Memory B cell (primary cell): ENCODE results near the gene UGGT1.

Source experiments
- ATAC-seq: fragments of 150-1000 bp; cut with Tn5 transposase; 2 replicates; pipeline ENCODE4 v1.10.0; 2021; ENCODE audit warnings: low read depth, mild to moderate bottlenecking, moderate library complexity
- DNase-seq, 2 donors: peaks; one replicate each; pipeline ENCODE4 v3.0.0; 2022; ENCODE audit warnings: low spot score in 2 of 2
- H3K27ac Mint-ChIP-seq: one replicate; pipeline ENCODE4 v1.8.0; 2022; ENCODE audit warnings: mild to moderate bottlenecking, moderate library complexity, mixed read lengths
- H3K27me3 Mint-ChIP-seq: one replicate; pipeline ENCODE4 v1.8.0; 2022; ENCODE audit warnings: mixed read lengths
- H3K36me3 Mint-ChIP-seq: one replicate; pipeline ENCODE4 v1.8.0; 2022; ENCODE audit warnings: mild to moderate bottlenecking, mixed read lengths
- H3K4me1 Mint-ChIP-seq: one replicate; pipeline ENCODE4 v1.8.0; 2022; ENCODE audit warnings: mixed read lengths
- H3K4me3 Mint-ChIP-seq: one replicate; pipeline ENCODE4 v1.8.0; 2022; ENCODE audit warnings: mild to moderate bottlenecking, moderate library complexity, mixed read lengths
- H3K9me3 Mint-ChIP-seq: one replicate; pipeline ENCODE4 v1.8.0; 2022; ENCODE audit warnings: mixed read lengths

Gene UGGT1

DNA sequence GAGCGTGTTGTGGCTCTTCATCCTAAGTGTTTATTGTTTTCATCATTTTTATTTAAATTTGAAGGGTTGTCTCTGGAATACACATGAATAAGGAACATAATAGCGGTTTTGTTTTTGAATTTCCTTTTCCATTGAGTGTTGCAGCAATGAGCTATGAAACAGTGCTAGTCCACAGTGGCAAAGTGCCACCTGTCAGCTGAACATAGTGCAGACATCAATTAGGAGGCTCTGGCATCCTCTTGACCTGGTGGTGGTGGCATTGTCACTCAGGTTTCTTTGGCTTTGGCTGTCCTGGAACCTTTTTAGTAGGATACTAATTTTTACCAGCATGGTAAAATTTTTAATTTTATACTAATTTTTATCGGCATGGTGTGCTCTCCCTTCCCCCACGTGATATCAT is 63.2 kb downstream of the UGGT1 start:
- DNase-seq = no peak
- no peaks in the 10 kb centered on the region for H3K27me3 Mint-ChIP-seq
- peaks cover 33% of the 10 kb centered on the region for H3K36me3 Mint-ChIP-seq
- ATAC-seq = no peak
- H3K27ac Mint-ChIP-seq = peak overlapping the region; percentile 1
- peaks cover 9% of the 10 kb centered on the region for H3K4me1 Mint-ChIP-seq
- H3K9me3 Mint-ChIP-seq = no peaks in the 10 kb centered on the region
- no peak overlapping the region for H3K4me3 Mint-ChIP-seq

DNA sequence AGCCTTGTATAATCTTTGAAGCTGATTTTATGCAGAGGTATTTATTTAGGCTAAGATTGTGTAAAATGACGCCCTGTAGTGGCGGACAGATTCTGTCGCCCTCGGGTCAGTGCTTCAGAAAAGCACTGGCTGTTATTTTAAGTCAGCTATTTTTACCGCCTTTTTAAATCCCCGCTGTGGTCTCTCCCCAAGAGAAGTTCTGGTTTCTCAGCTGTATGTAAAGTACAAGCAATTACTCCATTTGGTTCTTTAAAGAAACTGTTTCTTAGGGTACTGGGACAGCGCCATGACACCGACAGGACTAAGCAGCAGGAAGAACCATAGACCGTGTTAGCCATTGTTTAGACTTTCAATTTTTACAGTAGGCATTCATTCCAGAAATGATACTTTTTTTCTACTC is 65.0 kb downstream of the UGGT1 start:
- peaks cover 9% of the 10 kb centered on the region for H3K4me1 Mint-ChIP-seq
- H3K9me3 Mint-ChIP-seq = no peaks in the 10 kb centered on the region
- peak; percentile 19 for ATAC-seq
- H3K4me3 Mint-ChIP-seq = peak overlapping the region; percentile 55
- no peak for DNase-seq
- peak overlapping the region; percentile 62 for H3K27ac Mint-ChIP-seq
- no peaks in the 10 kb centered on the region for H3K27me3 Mint-ChIP-seq
- H3K36me3 Mint-ChIP-seq = peaks cover 37% of the 10 kb centered on the region

DNA sequence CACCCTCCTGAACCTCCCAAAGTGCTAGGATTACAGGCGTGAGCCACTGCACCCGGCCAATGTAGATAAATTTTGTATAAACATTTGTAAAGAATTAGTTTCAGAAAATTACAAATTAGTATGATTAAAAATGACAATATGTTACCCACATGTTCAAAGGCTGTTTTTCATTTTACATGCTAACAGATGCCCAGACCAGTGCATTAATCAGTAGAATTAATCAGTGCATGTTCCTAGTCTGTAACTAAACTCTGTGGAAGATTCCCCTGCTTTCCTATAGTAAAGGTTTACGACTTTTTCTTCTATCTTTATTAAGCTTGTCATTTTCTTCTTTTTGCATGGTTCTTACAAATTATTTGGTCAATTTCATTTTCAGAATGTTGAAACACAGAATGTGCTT is 65.8 kb downstream of the UGGT1 start:
- peaks cover 7% of the 10 kb centered on the region for H3K4me1 Mint-ChIP-seq
- ATAC-seq = no peak
- H3K27me3 Mint-ChIP-seq = no peaks in the 10 kb centered on the region
- no peak for DNase-seq
- H3K4me3 Mint-ChIP-seq = no peak overlapping the region
- no peaks in the 10 kb centered on the region for H3K9me3 Mint-ChIP-seq
- no peak overlapping the region for H3K27ac Mint-ChIP-seq
- H3K36me3 Mint-ChIP-seq = peaks cover 31% of the 10 kb centered on the region

DNA sequence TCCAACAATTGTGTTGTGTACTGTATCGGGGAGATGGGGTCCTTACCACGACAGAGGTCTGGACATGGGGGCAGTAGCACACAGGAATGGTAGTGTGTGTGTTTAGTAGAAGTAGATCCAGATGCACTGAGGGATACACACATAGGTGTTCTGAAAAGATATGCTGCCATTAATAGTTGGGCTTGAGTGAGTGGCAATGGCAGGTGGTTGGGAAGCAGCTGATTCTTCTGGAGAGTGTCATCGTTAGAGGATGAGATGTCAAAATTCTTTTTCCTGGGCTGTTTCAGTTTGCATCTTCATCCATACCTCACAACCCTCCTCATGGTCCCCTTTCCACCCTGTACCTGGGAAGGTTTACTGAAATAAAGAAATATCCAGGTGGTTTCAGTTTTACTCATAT is 66.6 kb downstream of the UGGT1 start:
- H3K9me3 Mint-ChIP-seq = no peaks in the 10 kb centered on the region
- no peak overlapping the region for H3K4me3 Mint-ChIP-seq
- DNase-seq (no peak), ATAC-seq (no peak)
- no peaks in the 10 kb centered on the region for H3K27me3 Mint-ChIP-seq
- peaks cover 31% of the 10 kb centered on the region for H3K36me3 Mint-ChIP-seq
- H3K27ac Mint-ChIP-seq = peak overlapping the region; percentile 51
- H3K4me1 Mint-ChIP-seq = peaks cover 7% of the 10 kb centered on the region

DNA sequence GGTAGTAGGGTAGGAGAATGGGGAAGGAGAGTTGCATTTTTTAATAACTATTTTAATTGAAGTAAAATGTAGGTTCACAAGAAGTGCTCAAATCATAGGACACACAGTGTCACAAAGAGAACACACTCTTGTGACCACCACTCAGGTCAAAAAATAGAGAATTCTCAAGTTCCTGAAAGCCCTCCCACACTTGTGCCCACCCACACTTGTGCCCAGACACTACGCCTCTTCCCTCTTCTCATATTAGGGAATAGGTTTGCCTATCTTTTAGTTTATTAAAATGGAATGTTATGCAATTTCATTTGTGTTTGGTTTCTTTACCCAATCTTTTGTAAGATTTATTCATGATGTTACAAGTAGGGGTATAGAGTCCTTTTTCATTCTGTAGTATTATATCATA is 67.2 kb downstream of the UGGT1 start:
- peaks cover 31% of the 10 kb centered on the region for H3K36me3 Mint-ChIP-seq

DNA sequence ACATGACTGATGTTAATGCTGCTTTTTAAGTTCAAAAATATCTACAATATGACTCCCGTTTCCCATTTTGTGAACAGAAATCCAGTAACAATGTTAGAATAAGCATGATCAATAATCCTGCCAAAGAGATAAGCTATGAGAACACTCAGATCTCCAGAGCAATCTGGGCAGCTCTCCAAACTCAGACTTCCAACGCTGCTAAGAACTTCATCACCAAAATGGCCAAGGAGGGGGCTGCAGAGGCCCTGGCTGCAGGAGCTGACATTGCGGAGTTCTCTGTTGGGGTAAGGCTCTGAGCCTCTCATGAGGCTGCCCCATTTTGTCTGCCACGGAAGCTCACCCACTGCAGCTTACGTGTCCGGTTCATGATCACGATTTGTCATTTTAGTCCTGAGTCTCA is 68.4 kb downstream of the UGGT1 start:
- no peaks in the 10 kb centered on the region for H3K27me3 Mint-ChIP-seq
- peaks cover 7% of the 10 kb centered on the region for H3K4me1 Mint-ChIP-seq
- no peak overlapping the region for H3K27ac Mint-ChIP-seq
- no peak overlapping the region for H3K4me3 Mint-ChIP-seq
- DNase-seq (no peak), ATAC-seq (no peak)
- no peaks in the 10 kb centered on the region for H3K9me3 Mint-ChIP-seq
- H3K36me3 Mint-ChIP-seq = peaks cover 25% of the 10 kb centered on the region

More for the DNA sequence above, 67.2 kb downstream of the UGGT1 start:
- Mint-ChIP-seq H3K27me3 (no peaks in the 10 kb centered on the region), H3K4me3 (no peak overlapping the region), H3K27ac (peak overlapping the region; percentile 51), H3K4me1 (peaks cover 7% of the 10 kb centered on the region), H3K9me3 (no peaks in the 10 kb centered on the region)
- DNase-seq (no peak), ATAC-seq (no peak)

DNA sequence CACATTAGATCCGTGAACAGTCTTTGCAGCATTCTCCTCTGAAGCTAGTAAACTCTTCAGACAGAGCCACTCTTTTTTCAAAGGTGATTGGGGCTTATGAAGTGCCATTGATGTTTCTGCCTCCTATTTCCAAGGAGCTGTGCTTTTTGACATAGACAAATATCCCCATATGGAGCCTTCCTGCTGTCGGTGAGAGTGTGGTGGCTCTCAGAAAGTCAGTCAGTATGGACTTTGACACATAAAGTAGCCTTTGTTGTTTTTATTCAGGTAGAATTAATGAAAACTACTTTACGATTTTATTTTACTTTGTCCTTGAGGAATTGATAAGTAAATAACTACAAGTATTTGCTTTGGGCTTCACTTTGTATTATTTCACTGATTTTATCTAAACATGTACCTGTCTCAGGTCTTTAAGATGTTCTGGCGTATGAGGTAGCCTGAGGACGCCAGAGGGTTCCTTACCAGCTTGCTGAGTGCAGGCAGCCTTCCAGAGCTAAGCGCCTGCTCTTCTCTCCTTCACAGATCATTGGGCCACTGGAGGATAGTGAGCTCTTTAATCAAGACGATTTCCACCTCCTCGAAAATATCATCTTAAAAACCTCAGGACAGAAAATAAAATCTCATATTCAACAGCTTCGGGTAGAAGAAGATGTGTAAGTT is 69.7 kb downstream of the UGGT1 start:
- Mint-ChIP-seq H3K4me3 (no peak overlapping the region), H3K4me1 (peaks cover 4% of the 10 kb centered on the region), H3K27ac (no peak overlapping the region), H3K36me3 (peaks cover 22% of the 10 kb centered on the region), H3K27me3 (no peaks in the 10 kb centered on the region), H3K9me3 (no peaks in the 10 kb centered on the region)
- ATAC-seq = no peak
- DNase-seq = no peak

DNA sequence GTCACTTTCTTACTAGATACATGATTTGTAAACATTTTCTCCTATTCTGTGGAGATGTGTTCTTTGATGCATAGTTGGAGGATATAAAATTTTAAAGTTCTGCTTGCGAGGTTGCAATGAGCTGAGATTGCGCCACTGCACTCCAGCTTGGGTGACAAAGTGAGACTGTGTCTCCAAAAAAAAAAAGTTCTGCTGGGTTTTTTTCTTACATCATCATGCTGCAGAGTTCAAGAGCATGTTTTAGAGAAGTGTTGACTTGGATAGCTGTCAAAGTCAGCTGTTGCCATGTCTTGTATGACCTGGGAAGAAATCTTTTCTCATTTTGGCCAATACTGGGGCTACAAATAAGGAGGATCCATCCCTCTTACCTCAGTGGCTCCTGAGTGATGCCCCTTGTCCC is 71.3 kb downstream of the UGGT1 start:
- DNase-seq (no peak), ATAC-seq (no peak)
- H3K4me1 Mint-ChIP-seq = no peaks in the 10 kb centered on the region
- H3K36me3 Mint-ChIP-seq = peaks cover 29% of the 10 kb centered on the region
- H3K27me3 Mint-ChIP-seq = no peaks in the 10 kb centered on the region
- H3K4me3 Mint-ChIP-seq = no peak overlapping the region
- no peaks in the 10 kb centered on the region for H3K9me3 Mint-ChIP-seq
- H3K27ac Mint-ChIP-seq = peak overlapping the region; percentile 45

DNA sequence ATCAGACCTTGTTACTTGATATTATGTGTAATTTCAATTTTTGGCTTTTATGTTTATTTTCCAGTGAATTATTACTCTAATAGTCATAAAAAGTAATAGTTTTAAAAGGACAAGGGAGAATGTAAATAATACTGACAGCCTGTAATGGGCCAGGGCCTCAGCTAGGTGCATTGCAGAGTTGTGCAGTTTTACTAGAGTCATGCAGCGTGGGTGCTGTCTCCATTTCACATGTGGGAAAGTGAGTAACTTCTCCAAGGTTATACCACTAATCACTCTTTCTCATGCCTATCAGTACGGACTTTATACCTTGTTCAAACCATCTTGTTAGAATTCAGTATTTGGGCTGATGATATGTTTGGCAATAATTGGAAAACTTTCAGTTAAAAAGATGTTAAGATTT is 73.3 kb downstream of the UGGT1 start:
- H3K27ac Mint-ChIP-seq = no peak overlapping the region
- H3K27me3 Mint-ChIP-seq = no peaks in the 10 kb centered on the region
- peaks cover 25% of the 10 kb centered on the region for H3K36me3 Mint-ChIP-seq
- no peak for DNase-seq
- no peaks in the 10 kb centered on the region for H3K9me3 Mint-ChIP-seq
- peaks cover 3% of the 10 kb centered on the region for H3K4me1 Mint-ChIP-seq
- ATAC-seq = no peak
- no peak overlapping the region for H3K4me3 Mint-ChIP-seq

DNA sequence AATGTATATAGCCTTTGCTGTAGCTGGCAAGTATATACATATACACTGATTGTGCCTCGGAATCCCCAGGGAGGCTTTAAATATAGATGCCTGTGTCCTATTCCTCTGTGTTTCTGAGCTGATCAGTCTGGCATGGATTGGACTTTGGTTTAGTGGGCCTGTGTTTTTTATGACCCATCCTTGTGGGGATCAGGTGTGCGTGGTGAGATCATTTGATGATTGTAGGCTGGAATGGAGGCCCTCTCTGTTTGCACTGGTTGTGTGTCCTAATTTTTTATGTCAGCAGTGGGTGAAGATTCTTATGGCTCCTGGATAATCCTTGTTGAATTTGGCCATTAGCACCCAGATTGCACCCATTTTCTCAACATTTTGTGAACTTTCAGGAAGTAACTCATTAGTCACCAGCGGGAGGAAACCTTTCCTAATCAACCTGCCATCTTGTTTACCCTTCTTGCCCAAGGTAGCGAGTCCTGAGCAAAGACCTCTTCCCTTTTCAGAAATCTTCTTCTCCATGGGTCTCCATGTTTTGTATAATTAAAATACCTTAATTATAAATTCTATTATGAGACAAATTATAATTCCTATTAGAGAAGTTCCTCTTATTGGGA is 75.8 kb downstream of the UGGT1 start:
- no peak overlapping the region for H3K27ac Mint-ChIP-seq

DNA sequence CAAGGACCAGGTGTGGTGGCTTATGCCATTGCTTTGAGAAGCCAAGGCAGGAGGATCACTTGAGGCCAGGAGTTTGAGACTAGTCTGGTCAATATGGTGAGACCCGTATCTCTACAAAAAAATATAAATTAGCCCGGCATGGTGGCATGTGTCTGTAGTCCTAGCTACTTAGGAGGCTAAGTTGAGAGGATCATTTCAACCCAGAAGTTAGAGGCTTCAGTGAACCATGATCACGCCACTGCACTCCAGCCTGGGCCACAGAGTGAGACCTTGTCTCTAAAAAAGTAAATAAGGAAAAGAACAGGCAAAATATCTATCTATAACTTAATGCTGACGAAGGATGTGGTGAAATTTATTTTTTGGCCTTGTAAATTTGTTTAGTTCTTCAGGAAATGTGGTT is 78.1 kb downstream of the UGGT1 start:
- Mint-ChIP-seq H3K27me3 (no peaks in the 10 kb centered on the region), H3K9me3 (no peaks in the 10 kb centered on the region), H3K4me1 (peaks cover 3% of the 10 kb centered on the region), H3K4me3 (no peak overlapping the region), H3K27ac (no peak overlapping the region), H3K36me3 (peaks cover 44% of the 10 kb centered on the region)
- ATAC-seq (no peak), DNase-seq (no peak)

More for the DNA sequence above, 75.8 kb downstream of the UGGT1 start:
- no peak for DNase-seq
- Mint-ChIP-seq H3K4me1 (peaks cover 3% of the 10 kb centered on the region), H3K4me3 (no peak overlapping the region), H3K36me3 (peaks cover 35% of the 10 kb centered on the region), H3K9me3 (no peaks in the 10 kb centered on the region), H3K27me3 (no peaks in the 10 kb centered on the region)
- no peak for ATAC-seq

DNA sequence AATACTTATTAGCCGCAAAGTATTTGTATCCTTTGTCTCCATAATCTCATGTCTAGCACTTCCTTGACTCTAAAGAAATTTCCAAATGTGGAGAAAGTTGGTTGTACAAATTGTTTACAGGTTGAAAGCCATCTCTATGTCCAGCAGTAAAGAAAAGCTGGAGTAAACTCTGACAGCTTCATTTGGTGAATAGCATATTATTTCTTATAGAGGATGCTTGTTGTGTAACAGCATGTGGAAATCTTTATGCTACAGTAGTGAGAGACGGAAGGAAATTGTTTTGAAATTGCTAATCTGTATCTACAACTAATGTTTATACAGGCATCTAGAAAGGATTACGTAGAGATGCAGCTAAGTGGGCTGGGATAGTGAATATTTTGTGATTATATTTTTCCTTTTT is 78.5 kb downstream of the UGGT1 start:
- peaks cover 3% of the 10 kb centered on the region for H3K4me1 Mint-ChIP-seq
- DNase-seq = no peak
- no peak overlapping the region for H3K4me3 Mint-ChIP-seq
- peaks cover 46% of the 10 kb centered on the region for H3K36me3 Mint-ChIP-seq
- no peak overlapping the region for H3K27ac Mint-ChIP-seq
- H3K27me3 Mint-ChIP-seq = no peaks in the 10 kb centered on the region
- no peaks in the 10 kb centered on the region for H3K9me3 Mint-ChIP-seq
- no peak for ATAC-seq

DNA sequence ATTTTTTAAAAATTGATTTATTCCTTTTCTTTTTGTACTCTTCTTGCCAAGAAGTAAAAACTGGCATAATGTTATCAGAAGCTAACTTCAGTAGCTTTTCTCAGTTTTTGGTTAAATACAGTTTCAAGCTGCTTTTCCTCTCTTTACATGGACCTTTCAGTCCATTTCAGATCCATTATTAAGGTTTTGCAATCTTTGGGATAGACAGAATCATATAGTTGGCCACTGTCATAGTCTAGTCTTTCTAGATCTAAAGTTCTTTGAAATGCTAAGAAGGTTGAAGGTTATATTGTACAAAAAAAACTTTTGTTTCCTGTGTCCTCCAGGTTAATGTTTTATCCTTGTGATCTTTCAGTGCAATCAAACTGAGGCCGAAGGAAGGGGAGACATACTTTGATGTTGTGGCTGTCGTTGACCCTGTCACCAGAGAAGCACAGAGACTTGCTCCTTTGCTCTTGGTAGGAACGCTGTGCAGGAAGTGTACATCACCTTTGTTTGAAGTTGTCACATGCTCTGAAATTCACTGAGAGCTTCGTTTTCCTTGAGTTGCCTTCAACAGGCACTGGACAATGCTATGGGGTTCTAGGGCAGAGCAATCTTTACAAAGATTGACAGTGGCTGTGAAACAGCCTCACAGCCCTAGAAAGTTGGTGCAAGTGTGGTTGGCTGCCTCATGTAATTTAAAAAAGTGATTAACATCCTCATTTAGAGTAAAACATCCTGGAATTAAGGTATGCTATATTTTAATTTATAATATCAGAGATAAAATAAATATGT is 79.1 kb downstream of the UGGT1 start:
- ATAC-seq = no peak
- Mint-ChIP-seq H3K27ac (no peak overlapping the region), H3K4me3 (no peak overlapping the region)

DNA sequence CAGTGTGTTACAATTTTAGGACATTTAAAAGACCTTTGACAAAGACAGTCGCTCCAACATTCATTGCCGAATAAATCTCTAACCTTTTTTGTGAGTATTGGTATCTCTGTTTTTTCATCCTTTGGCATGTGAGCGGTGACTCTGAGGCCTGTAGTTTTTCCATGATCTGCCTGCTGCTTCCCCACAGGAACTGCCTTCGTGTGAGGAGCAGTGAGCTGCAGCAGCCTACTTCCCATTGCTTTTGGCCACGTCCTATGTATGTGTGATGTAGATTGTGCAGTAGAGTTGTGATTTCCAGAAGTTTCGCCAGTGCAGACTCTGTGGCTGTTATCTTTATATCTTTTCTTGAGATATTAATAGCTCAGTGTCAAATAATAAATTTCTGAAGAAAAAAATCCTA is 79.8 kb downstream of the UGGT1 start:
- ATAC-seq = no peak
- H3K27ac Mint-ChIP-seq = no peak overlapping the region
- H3K9me3 Mint-ChIP-seq = no peaks in the 10 kb centered on the region
- no peak overlapping the region for H3K4me3 Mint-ChIP-seq
- no peak for DNase-seq
- H3K4me1 Mint-ChIP-seq = peaks cover 3% of the 10 kb centered on the region
- H3K27me3 Mint-ChIP-seq = no peaks in the 10 kb centered on the region
- H3K36me3 Mint-ChIP-seq = peaks cover 54% of the 10 kb centered on the region

More for the DNA sequence above, 79.1 kb downstream of the UGGT1 start:
- H3K36me3 Mint-ChIP-seq = peaks cover 51% of the 10 kb centered on the region
- H3K27me3 Mint-ChIP-seq = no peaks in the 10 kb centered on the region
- no peaks in the 10 kb centered on the region for H3K9me3 Mint-ChIP-seq
- H3K4me1 Mint-ChIP-seq = peaks cover 3% of the 10 kb centered on the region
- DNase-seq = no peak
